Suppressor macrophage (primary cell): ENCODE measurements around the gene COL4A6.

Experiments used
- DNase-seq, 4 experiments: peaks; one replicate each; pipeline ENCODE4 v3.0.0-alpha.2; 2020 to 2022

COL4A6 gene

GRCh38 chrX:108331126-108331909 lies 106.9 kb downstream of the COL4A6 start:
- no peak for DNase-seq

GRCh38 chrX:108323751-108324150 lies 114.5 kb downstream of the COL4A6 start:
- no peak for DNase-seq

- peak in 1 of 4 experiments; percentile 1 for DNase-seq
Measured at GRCh38 chrX:108322234-108322633, 116.0 kb downstream of the COL4A6 start.

DNA sequence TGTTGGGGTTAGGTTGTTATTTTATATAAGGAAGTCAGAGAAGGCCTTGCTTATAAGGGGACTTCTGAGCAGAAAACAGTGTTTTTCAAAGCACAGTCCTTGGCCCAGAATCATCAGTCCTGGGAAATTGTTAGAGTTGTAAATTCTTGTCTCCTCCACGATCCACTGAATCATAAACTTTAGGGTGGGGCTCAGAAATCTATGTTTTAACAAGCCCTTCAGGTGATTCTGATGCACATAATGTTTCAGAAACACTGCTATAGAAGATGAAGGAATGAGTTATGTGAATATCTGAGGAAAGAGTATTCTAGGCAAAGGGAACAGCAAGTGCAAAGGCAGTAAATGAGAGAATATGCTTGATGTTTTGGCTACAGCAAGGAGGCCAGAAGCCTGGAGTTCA lies 121.8 kb downstream of the COL4A6 start:
- DNase-seq: no peak

DNA sequence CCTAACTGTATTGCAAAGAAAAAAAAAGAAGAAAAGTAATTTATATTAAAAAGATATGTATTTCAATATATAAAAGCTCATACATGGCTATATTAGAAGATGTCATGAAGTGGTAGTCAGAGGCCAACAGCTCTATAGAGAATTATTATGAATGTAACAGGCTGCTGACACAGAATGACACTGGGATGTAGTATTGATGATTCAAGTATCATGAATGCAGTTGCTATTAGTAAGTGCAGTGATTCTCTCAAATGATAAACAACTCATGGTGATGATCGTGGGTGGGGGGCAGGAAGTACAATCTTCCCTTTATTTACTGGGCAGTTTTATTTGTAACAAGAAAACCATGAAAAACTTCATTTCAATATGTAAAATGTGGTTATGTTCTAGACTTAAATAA lies 124.6 kb downstream of the COL4A6 start:
- no peak for DNase-seq

- no peak for DNase-seq
Measured at GRCh38 chrX:108312957-108313356, 125.3 kb downstream of the COL4A6 start.

- no peak for DNase-seq
Measured at GRCh38 chrX:108312011-108312410, 126.2 kb downstream of the COL4A6 start.

GRCh38 chrX:108310506-108310905 lies 127.7 kb downstream of the COL4A6 start:
- DNase-seq: no peak

GRCh38 chrX:108309144-108309543 lies 129.1 kb downstream of the COL4A6 start:
- no peak for DNase-seq

DNA sequence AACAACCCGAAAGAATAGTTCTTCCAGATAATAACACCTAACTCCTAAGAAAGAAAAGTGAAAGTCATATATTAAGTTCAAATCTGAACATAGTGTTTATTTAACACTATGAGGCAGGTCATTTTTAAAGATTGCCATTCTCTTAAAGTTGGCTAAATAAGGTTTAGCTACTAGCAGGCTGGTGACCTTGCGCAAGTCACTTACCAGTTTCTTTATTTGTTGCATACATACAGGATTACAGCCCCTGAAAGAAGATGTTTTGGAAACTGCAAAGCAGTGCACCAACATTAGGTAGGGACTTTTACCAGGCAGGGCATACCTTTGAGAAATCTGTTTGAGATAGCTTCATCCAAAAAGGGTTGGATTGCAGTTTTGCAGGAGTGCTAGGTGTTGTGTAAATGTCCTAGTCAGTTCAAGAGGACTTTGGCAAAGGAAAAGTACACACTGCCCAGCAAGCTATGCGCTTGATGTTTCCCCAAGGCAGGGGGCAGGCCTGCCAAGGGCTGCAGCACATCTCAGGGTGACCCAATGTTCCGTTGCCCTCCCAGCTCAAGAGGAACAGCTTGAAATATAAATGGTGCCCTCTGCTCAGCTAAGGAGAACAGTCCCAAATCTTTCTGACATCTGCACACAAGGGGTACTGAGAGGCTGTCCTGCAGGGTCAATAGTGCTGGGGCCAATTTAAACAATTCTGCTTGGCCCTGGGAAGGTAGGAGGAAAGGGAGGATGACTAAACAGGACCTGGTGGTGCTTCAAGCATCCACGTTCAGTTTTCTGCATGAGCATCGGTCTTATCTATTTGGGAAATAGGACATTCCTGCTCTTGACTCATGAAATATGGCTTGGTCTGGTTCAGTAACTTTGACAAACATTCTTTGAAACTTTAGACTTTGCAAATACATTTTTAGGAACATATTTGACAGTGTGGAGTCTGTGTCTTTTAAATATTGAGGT lies 130.8 kb downstream of the COL4A6 start:
- no peak for DNase-seq

DNA sequence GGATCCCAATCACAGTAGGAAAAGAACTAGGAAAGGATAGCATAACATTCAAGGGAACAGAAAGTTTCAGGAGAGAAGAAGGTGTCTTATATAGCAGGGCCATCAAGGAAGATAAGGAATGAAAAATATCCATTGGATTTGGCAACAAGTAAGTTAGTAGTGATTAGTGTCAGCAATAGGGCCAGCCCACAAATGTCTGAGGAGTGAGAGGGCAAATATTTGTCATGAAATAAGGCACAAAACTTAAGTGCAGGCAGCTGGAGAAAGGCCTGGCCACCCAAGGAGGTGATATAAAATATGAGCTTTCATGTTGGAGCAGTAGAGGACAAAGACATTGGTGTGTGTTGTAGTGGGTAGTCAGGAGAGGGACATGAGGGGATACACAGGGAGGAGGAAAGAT lies 132.1 kb downstream of the COL4A6 start:
- DNase-seq: no peak

- DNase-seq: no peak
Measured at GRCh38 chrX:108304757-108305156, 133.5 kb downstream of the COL4A6 start.

- DNase-seq: peak in 2 of 4 experiments; percentile 2 to 10
Measured at GRCh38 chrX:108304210-108304609, 134.0 kb downstream of the COL4A6 start.

DNA sequence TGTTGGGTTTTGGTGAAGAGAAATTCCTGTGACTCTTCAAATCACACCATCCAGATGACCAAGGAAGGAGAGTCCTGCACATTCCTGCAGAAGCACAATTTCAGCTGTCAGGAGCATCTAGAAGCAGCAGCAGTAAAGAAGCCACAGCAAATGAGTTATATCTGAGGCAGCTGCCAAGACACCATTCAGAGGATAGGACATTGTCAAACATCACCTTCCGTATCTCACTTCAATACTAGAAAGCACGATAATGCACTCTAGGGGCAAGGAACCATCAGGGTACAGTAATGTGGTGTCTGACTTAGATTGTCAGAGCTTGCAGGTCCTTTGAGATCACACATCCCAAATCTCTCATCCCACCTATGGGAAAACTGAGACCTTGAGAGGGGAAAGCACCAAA lies 134.5 kb downstream of the COL4A6 start:
- DNase-seq: no peak

DNA sequence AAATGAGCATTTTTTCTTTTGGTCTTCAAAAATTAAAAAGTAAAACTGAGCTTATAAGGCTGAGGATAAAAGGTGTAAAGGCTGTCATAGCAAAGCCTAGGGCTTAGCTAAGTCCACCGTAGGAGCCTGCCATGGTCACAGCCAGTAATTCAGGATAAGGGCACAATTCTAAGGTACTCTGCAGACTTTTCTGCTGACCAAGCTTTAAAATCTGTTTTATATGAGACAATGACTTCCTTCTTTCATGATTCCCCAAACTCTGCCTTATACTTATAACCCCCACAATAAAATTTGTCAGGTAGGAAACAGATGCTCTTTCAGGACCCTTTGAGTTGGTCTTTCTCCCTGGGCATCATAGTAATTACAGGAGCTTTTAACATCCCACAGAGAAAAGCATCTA lies 138.5 kb downstream of the COL4A6 start:
- no peak for DNase-seq

GRCh38 chrX:108299101-108299591 lies 139.1 kb downstream of the COL4A6 start:
- DNase-seq: no peak

- DNase-seq: no peak
Measured at GRCh38 chrX:108298165-108298602, 140.0 kb downstream of the COL4A6 start.

- no peak for DNase-seq
Measured at GRCh38 chrX:108297290-108297689, 140.9 kb downstream of the COL4A6 start.

GRCh38 chrX:108292053-108292452 lies 146.2 kb downstream of the COL4A6 start:
- no peak for DNase-seq

GRCh38 chrX:108285918-108286317 lies 152.3 kb downstream of the COL4A6 start:
- no peak for DNase-seq

GRCh38 chrX:108285356-108285755 lies 152.9 kb downstream of the COL4A6 start:
- DNase-seq: no peak

DNA sequence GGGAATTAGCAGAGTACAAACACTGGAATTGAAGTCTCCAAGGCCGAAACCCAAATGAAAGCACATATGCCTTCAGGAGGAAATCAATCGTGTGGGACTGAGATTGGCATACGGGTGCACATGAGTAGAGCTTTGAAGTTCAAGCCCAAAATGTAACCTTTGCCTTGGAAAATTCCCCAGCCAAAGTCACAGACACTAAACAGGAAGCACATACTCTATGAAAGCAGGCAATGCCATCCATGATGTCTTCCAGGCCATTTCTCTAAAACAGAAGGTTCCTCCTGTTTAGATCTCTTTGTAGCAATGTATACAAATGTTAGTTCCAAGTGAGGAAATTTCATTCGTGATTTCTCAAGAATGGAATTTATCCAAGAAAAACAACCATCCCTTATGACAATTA lies 162.5 kb downstream of the COL4A6 start:
- DNase-seq: no peak

- no peak for DNase-seq
Measured at GRCh38 chrX:108271397-108271787, 166.8 kb downstream of the COL4A6 start.
